Measurements from ENCODE around the gene CASP10. TPM values are rescaled to one million over a fixed set of nuclear protein-coding genes. Genes with fewer than 3 reads are reported as not detected.

CASP10 gene
- total RNA-seq, 2 donors from 2014 or later, result 44.3 to 56.0 TPM

DNA sequence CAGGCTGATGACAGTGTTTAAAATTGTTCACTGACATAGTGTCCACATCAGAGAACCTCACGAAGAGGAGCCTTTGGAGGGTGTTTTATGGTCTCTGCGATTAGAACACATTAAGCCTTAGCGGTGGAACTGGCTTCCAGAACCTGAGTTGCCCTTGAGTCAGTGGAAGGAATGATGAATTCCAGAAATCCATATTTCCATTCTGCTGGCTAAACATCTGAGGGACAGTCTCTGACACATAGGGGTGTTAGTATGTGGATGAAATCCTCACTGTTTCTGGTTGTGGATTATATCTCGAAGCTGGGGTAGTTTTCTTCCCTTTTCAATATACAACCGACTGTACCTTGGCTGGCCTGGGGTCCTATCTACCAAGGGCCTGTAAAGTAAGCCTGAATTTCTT is 4.0 kb downstream of the CASP10 start:
- no peak for DNase-seq
- intact Hi-C loops (cut with DNase I, micrococcal nuclease), result no loop called here
- no peak for ATAC-seq

DNA sequence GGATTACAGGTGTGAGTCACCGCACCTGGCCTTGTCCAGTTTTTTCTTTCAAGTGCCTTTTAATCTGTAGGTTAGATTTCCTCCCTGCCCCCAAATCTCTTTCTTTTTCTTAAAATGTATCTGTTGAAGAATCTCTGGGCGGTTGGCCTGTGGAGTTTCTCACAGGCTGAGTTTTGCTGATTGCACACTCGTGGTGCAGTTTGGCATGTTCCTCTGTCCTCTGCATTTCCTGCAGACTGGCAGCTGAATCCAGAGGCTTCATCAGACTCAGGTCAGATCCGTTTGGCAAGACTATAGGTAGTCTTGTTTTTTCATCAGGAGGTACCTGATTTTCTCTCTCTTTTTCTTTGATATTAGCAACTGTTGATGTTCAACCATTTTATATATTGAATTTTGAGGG is 5.5 kb downstream of the CASP10 start:
- DNase-seq, result no peak
- intact Hi-C loops (cut with DNase I, micrococcal nuclease), result no loop called here
- no peak for ATAC-seq

DNA sequence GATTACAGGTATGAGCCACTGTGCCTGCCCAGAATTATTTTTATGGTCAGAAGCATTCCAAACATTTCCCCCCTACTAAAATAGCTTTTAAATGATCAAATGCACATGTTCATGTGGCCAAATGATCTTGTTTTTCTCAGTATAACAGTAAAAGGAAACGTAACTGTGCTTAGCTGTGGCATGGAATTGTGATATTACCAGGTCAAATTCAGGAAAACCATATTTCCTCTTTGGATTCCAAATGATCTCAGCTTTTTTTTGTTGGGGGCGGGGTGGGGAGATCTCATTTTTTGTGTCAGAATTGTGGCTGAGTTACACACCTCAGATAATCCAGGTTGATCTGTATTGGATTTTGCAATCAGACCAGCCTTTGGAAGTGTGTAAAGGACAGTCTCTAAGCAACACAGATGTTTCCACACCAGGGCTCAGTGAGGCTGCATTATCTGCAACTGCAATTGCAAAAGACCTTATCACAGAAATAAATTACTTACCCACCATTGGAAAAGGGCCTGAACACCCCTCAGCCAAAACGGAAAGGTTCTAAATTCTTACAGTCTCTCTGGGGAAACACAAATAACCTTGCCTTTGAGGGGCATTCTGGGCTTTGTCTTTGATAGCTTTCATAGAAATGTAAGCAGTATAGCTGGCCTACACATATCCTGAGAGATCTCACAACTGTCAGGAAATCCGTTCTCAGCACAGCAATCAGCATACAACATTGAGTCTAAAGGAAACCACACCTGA is 8.4 kb downstream of the CASP10 start:
- ATAC-seq, result peak; percentile 25
- no peak for DNase-seq
- intact Hi-C loops (cut with DNase I, micrococcal nuclease), result no loop called here

DNA sequence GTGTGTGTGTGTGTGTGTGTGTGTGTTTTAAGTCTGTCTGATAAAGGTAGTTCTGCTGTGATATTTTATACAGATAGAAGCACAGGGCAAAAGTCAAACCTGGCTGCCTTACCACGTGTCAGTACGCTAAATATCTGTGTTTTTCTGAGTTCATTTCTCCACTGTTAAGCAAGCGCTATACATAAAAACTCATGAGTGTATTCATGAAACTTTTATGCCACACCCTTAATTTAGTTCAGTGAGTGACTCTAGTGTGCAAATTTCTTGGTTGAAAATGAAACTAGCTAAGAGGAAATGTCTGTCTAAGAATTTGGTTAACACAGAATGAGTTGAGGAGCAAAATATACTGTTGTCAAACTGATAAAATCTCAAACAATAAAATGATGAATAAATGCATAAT is 11.2 kb downstream of the CASP10 start:
- DNase-seq (no peak), ATAC-seq (peak; percentile 83)
- intact Hi-C loops (cut with DNase I, micrococcal nuclease), result no loop called here

GRCh38 chr2:201195331-201195730 is 12.4 kb downstream of the CASP10 start:
- intact Hi-C loops (cut with DNase I, micrococcal nuclease), result no loop called here
- ATAC-seq, result no peak
- no peak for DNase-seq

- ATAC-seq (no peak), DNase-seq (no peak)
- intact Hi-C loops (cut with DNase I, micrococcal nuclease), result no loop called here
Measured at GRCh38 chr2:201196003-201196402, 13.1 kb downstream of the CASP10 start.

DNA sequence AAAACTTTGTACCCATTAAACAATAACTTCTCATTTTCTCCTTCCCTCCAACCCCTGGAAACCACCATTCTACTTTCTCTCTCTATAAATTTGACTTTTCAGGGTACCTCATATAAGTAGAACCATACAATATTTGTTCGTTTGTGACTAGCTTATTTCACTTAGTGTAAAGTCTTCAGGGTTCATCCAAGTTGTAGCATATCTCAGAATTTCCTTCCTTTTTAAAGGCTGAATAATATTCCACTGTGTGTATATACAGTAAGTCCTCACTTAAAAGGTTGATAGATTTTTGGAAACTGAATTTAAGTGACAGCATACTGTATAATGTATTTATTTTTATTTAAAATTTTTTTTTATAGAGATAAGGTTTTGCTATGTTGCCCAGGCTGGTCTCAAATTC is 13.9 kb downstream of the CASP10 start:
- intact Hi-C loops (cut with DNase I, micrococcal nuclease), result no loop called here
- DNase-seq (no peak), ATAC-seq (no peak)

GRCh38 chr2:201197781-201198180 is 14.8 kb downstream of the CASP10 start:
- no peak for DNase-seq
- intact Hi-C loops (cut with DNase I, micrococcal nuclease), result no loop called here
- no peak for ATAC-seq

GRCh38 chr2:201199847-201200246 is 16.9 kb downstream of the CASP10 start:
- ATAC-seq, result no peak
- intact Hi-C loops (cut with DNase I, micrococcal nuclease), result no loop called here

DNA sequence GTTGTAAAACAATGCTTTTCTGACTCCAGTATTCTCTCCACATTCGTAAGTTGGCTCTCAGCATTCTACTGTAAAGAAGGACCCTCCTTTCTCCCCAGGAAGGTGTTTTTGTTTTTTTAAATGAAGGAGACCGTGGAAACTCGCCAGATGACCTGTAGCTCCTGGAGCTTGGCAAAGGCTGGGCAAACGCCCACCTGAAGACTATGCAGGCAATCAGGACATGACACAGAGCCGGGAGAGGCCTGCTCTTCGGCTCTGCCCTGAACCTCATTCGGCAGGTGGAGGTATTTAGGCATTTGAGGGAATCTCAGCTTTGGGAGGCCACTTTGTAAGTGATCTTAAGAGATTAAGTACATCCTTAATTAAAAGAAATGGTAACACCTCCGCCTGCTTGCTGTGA is 17.4 kb downstream of the CASP10 start:
- intact Hi-C loops (cut with DNase I, micrococcal nuclease), result no loop called here
- ATAC-seq (no peak), DNase-seq (no peak)

More at GRCh38 chr2:201199847-201200246, 16.9 kb downstream of the CASP10 start:
- DNase-seq, result no peak

DNA sequence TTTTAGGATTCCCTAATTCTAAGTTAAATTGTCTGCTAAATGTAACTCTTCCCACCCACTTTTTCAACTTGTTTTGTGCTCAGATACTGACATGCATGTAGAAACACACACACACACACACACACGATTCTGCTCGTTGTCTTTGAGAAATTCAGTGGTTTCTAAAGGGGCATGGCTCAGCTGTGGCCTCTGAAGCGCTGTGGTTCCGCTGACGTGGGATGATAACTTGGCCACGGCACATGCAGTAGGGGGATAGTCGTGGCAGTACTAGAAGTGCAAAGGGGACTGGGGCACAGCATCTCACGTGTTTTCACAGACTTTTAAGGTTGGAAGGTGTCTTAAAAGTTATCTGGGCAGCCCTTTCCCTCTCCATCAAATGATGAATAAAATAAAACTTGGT is 18.4 kb downstream of the CASP10 start:
- ATAC-seq, result no peak
- DNase-seq, result no peak
- intact Hi-C loops (cut with DNase I, micrococcal nuclease), result no loop called here

- DNase-seq (no peak), ATAC-seq (no peak)
- intact Hi-C loops (cut with DNase I, micrococcal nuclease), result no loop called here
Measured at GRCh38 chr2:201203916-201204654, 21.1 kb downstream of the CASP10 start.

GRCh38 chr2:201204655-201205514 is 21.9 kb downstream of the CASP10 start:
- ATAC-seq (no peak), DNase-seq (no peak)
- intact Hi-C loops (cut with DNase I, micrococcal nuclease), result no loop called here

GRCh38 chr2:201205515-201205849 is 22.5 kb downstream of the CASP10 start:
- intact Hi-C loops (cut with DNase I, micrococcal nuclease), result no loop called here
- ATAC-seq (no peak), DNase-seq (no peak)

GRCh38 chr2:201208563-201209252 is 25.8 kb downstream of the CASP10 start:
- intact Hi-C loops (cut with DNase I, micrococcal nuclease), result no loop called here
- peak; percentile 28 to 38 for DNase-seq
- ATAC-seq, result peak; percentile 26

DNA sequence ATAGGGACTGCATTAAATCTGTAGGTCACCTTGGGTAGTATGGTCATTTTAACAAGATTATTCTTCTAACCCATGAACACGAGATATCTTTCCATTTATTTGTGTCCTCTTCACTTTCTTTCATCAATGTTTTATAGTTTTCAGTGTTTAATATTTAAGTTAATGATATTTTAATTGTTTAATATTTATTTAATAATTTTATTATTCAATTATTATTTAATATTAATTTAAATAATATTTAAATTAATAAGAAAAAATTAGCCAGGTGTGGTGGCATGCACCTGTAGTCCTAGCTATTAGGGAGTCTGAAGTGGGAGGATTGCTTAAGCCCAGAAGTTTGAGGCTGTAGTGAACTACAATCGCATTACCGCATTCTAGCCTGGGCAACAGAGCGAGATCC is 33.0 kb downstream of the CASP10 start:
- no peak for DNase-seq
- no peak for ATAC-seq
- intact Hi-C loops (cut with DNase I, micrococcal nuclease), result no loop called here

DNA sequence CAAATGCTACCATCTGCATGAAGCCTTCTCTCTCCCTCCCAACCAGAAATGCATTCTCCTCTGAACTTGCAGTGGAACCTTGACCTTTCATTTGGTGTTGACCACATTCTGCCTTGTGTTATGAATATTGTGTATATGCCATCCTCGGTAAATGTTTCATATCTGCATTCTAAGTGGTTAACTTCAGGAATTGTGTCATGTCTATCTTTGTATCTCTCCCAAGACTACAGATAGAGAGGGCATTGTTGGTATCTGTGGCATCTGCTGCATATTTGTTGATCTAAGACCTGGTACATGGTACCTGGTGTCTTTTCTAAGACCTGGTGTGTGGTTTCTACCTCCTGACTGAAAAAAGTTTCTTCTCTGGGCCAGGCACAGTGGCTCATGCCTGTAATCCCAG is 34.0 kb downstream of the CASP10 start:
- DNase-seq (no peak), ATAC-seq (no peak)
- intact Hi-C loops (cut with DNase I, micrococcal nuclease), result no loop called here

- ATAC-seq (peak; percentile 74), DNase-seq (peak in 1 of 2 donors; percentile 65)
Measured at GRCh38 chr2:201218780-201219179, 35.8 kb downstream of the CASP10 start.

More at GRCh38 chr2:201218780-201219179, 35.8 kb downstream of the CASP10 start:
- intact Hi-C loops (cut with DNase I, micrococcal nuclease), result no loop called here
